ENCODE data around the gene DTHD1.

DNA sequence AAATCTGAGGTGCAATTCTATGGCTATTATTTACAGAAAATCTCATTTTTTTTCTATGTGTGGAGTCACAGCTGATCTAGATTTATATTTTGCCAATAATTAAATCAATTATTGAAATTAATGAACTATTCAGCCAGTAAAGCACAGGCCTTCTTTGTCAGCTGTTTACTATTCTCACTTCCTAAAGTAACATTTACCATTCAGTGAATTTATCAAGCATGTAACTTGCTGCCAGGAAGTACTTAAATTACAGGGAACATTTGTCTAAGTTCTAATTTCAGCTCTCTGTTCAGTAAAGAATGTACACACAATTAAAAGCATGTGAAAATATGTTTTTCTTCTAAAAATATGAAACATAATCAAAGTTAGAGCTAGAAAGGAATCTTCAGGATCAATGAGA is 79.3 kb downstream of the DTHD1 start:
- TF ChIP-seq, protein P1, sequence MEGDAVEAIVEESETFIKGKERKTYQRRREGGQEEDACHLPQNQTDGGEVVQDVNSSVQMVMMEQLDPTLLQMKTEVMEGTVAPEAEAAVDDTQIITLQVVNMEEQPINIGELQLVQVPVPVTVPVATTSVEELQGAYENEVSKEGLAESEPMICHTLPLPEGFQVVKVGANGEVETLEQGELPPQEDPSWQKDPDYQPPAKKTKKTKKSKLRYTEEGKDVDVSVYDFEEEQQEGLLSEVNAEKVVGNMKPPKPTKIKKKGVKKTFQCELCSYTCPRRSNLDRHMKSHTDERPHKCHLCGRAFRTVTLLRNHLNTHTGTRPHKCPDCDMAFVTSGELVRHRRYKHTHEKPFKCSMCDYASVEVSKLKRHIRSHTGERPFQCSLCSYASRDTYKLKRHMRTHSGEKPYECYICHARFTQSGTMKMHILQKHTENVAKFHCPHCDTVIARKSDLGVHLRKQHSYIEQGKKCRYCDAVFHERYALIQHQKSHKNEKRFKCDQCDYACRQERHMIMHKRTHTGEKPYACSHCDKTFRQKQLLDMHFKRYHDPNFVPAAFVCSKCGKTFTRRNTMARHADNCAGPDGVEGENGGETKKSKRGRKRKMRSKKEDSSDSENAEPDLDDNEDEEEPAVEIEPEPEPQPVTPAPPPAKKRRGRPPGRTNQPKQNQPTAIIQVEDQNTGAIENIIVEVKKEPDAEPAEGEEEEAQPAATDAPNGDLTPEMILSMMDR (IDR thresholded peaks at IDR 0.05) = no peak
- TF ChIP-seq POLR2AphosphoS5 (IDR thresholded peaks at IDR 0.05) (no peak), EP300 (IDR thresholded peaks at IDR 0.05; ENCODE audit: low read depth) (no peak)
